ENCODE data around the gene TP73.
A peak's percentile ranks its signal among the peaks of the same experiment; 100 is the strongest.

Gene TP73

DNA sequence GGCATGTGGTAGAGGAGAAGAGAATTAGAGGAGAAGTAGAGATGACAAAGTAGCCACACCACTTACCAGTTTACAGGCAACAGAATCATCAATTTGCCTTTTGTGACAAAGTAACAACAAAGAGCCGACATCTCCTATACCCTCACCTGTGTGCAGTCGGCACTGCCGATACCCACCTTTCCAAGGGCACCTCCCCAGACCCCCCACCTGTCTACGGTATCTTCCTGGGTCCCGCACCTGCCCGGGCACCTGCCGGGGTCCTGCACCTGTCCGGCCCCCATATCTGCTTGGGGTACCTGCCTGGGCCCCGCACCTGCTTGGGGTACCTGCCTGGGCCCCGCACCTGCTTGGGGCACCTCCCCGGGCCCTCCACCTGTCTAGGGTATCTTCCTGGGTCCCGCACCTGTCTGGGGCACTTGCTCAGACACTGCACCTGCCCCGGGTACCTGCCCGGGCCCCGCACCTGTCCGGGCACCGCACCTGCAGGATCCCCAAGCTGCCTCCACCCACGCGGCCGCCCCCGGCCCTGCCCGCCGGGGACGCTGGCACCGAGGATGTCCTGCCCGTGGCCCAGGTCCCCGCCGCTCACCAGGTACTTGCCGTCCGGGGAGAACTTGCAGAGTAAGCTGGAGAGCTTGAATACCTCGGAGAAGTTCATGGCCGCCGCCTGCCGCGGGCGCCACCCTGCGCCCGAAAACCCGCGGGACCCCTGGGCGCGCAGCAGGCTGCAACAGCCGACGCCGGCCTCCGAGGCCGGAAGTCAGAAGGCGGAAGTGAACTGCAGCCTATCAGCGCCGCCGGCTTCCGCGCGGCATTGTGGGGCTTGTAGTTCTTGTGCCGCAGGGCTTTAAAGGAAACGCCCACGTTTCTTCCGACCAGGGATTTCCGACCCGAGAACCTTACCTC is 2.7 kb upstream of the TP73 start, which contains the start of gene WRAP73:
Gene WRAP73, minus strand, starts transcription at position 762 of the 906 bp plus-strand sequence. Its CDS starts 104 bp downstream, at position 658.
- peak; percentile 92 for DNase-seq (ENCODE audit: extremely low read depth, insufficient read length)
- TF ChIP-seq, protein P1, sequence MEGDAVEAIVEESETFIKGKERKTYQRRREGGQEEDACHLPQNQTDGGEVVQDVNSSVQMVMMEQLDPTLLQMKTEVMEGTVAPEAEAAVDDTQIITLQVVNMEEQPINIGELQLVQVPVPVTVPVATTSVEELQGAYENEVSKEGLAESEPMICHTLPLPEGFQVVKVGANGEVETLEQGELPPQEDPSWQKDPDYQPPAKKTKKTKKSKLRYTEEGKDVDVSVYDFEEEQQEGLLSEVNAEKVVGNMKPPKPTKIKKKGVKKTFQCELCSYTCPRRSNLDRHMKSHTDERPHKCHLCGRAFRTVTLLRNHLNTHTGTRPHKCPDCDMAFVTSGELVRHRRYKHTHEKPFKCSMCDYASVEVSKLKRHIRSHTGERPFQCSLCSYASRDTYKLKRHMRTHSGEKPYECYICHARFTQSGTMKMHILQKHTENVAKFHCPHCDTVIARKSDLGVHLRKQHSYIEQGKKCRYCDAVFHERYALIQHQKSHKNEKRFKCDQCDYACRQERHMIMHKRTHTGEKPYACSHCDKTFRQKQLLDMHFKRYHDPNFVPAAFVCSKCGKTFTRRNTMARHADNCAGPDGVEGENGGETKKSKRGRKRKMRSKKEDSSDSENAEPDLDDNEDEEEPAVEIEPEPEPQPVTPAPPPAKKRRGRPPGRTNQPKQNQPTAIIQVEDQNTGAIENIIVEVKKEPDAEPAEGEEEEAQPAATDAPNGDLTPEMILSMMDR (IDR thresholded peaks at IDR 0.05; ENCODE audit: insufficient read depth, low read length, poor library complexity, severe bottlenecking) = peak; percentile 38
- Histone ChIP-seq H3K36me3 (ENCODE audit: control insufficient read depth, insufficient read depth, low read length) (peaks cover 8% of the 10 kb centered on the region), H3K4me3 (replicated peaks; ENCODE audit: low read depth, low read length) (peak within 1 kb of the TSS; percentile 86), H3K27me3 (replicated peaks; ENCODE audit: control insufficient read depth, insufficient read depth, low read length) (no peaks in the 10 kb centered on the region)

- Histone ChIP-seq H3K36me3 (ENCODE audit: control insufficient read depth, insufficient read depth, low read length) (peaks cover 8% of the 10 kb centered on the region), H3K4me3 (replicated peaks; ENCODE audit: low read depth, low read length) (no peak overlapping the region; the same call in 1 of the 2 replicates), H3K27me3 (replicated peaks; ENCODE audit: control insufficient read depth, insufficient read depth, low read length) (no peaks in the 10 kb centered on the region)
- TF ChIP-seq, protein P1 (IDR thresholded peaks at IDR 0.05; ENCODE audit: insufficient read depth, low read length, poor library complexity, severe bottlenecking) = no peak
- DNase-seq (ENCODE audit: extremely low read depth, insufficient read length) = no peak
Measured at GRCh38 chr1:3650248-3651025, 1.9 kb upstream of the TP73 start.

DNA sequence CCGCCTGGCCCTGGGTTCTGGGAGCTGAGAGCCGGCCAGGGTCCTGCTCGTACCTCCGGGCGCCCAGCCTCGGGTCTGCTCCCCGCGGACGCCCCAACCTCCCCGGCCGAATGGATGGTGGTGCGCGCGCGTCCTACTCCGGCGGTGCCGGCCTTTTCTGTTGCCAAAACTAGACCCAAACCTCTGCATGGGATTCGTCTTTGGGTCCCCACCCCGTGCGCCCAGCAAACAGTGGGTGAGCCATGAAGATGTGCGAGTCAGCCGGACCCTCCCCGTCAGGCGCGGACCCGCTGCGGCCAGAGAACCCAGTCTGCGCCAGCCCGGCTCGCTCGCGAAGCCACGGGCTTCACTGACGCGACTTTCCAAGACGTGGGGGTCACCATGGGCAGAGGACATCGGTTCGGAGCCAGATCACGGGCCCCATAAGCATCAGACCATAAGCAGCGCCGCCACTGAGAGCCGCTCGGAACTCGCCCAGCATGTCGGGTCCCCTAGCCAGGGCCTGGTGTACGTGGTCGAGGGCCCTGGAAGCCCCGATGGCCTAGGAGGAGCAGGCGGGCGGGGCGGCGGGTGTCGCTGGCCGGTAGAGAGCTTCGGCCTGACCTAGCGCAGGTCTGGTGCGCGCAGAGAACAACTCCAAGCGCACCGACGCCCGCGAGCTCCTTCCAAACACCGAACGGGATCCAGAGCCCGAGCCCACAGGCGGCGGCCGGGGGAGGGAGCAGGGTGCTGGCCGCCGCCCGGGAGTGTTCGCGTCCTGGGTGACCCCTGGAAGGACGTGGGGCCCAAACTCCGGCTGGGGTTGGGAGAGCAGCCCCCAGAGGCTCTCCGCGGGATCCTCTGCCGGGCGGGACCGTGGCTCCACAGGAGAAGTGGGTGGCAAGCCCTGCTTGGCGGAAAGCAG is 1.0 kb upstream of the TP73 start:
- peak; percentile 60 for DNase-seq (ENCODE audit: extremely low read depth, insufficient read length)
- H3K36me3 ChIP-seq (ENCODE audit: control insufficient read depth, insufficient read depth, low read length) = peaks cover 8% of the 10 kb centered on the region
- no peaks in the 10 kb centered on the region for H3K27me3 ChIP-seq (replicated peaks; ENCODE audit: control insufficient read depth, insufficient read depth, low read length)
- H3K4me3 ChIP-seq (replicated peaks; ENCODE audit: low read depth, low read length) = peak overlapping the region; percentile 79
- TF ChIP-seq, protein P1 (IDR thresholded peaks at IDR 0.05; ENCODE audit: insufficient read depth, low read length, poor library complexity, severe bottlenecking) = no peak

DNA sequence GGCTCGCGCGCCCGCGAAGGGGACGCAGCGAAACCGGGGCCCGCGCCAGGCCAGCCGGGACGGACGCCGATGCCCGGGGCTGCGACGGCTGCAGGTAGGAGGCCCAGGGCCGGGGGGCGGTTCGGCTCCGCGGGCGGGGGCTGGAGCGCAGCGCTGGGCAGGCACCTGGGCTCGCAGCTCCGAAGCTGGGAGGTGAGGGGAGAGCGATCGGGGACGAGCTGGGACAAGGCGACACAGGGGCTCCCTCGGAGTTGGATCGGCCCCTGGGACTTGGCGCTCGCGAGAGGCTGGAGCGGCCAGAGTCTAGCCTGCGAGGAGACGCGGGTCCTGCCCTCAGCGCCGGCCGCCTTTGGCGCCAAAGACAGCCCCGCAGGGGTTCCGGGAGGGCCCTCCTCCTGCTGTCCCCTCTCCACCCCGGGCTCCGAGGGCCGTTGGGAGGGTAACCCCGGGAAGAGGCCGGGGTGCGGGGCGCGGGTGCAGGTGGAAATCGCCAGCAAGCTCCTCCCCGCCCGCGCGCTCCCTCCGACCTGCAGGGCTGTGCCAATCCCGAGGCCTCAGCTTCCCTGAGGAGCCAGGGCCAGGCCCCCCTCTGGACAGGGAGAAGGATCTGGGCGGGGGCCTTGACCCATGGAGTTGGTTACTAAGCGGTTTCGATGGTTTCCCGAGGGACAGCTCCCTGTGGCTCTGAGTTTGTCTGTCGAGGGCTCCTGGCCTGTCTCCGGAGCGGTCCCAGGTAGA is 401 bp downstream of the TP73 start:
- no peaks in the 10 kb centered on the region for H3K27me3 ChIP-seq (replicated peaks; ENCODE audit: control insufficient read depth, insufficient read depth, low read length)
- H3K4me3 ChIP-seq (replicated peaks; ENCODE audit: low read depth, low read length) = peak overlapping the region; percentile 79
- TF ChIP-seq, protein P1 (IDR thresholded peaks at IDR 0.05; ENCODE audit: insufficient read depth, low read length, poor library complexity, severe bottlenecking) = no peak
- DNase-seq (ENCODE audit: extremely low read depth, insufficient read length) = peak; percentile 58
- H3K36me3 ChIP-seq (ENCODE audit: control insufficient read depth, insufficient read depth, low read length) = no peaks in the 10 kb centered on the region

- no peaks in the 10 kb centered on the region for H3K27me3 ChIP-seq (replicated peaks; ENCODE audit: control insufficient read depth, insufficient read depth, low read length)
- TF ChIP-seq, protein P1 (IDR thresholded peaks at IDR 0.05; ENCODE audit: insufficient read depth, low read length, poor library complexity, severe bottlenecking) = no peak
- H3K4me3 ChIP-seq (replicated peaks; ENCODE audit: low read depth, low read length) = peak overlapping the region; percentile 79
- no peaks in the 10 kb centered on the region for H3K36me3 ChIP-seq (ENCODE audit: control insufficient read depth, insufficient read depth, low read length)
- DNase-seq (ENCODE audit: extremely low read depth, insufficient read length) = no peak
Measured at GRCh38 chr1:3653286-3653618, 936 bp downstream of the TP73 start.
